GM12878 (cell line): ENCODE data around the gene PHKG2. TPM values are rescaled to one million over a fixed set of nuclear protein-coding genes. Genes with fewer than 3 reads are reported as not detected.

ENCODE experiments used
- ATF7 ChIP-seq: fragments of 450-650 bp; IDR thresholded peaks from 2 replicates; pipeline ENCODE4 v1.6.1; 2016; ENCODE audit warnings: low read depth, mild to moderate bottlenecking
- CBX3 ChIP-seq: fragments of 200-600 bp; sonication (generic); IDR thresholded peaks from 2 replicates; pipeline ENCODE4 v1.6.1; 2016; ENCODE audit warnings: low read depth, borderline replicate concordance
- CHD1 ChIP-seq: IDR thresholded peaks from 2 replicates; pipeline ENCODE4 v1.6.1; 2012; ENCODE audit warnings: low read depth, low read length, improper control_type of control experiment
- E4F1 ChIP-seq: fragments of 450-650 bp; IDR thresholded peaks from 2 replicates; pipeline ENCODE4 v1.6.1; 2018; ENCODE audit warnings: borderline replicate concordance, mild to moderate bottlenecking; ENCODE audit not compliant: partially characterized antibody
- HDAC6 ChIP-seq: fragments of 200-600 bp; sonication (generic); IDR thresholded peaks from one replicate; pipeline ENCODE4 v1.8.0; 2017; ENCODE audit warnings: antibody characterized with exemption; ENCODE audit not compliant: unreplicated experiment
- NRF1 ChIP-seq: conservative IDR thresholded peaks from 2 replicates; pipeline ENCODE4 v1.6.1; 2011; ENCODE audit warnings: mild to moderate bottlenecking, low read depth, low read length, improper control_type of control experiment
- POLR2AphosphoS5 ChIP-seq: IDR thresholded peaks from 2 replicates; pipeline ENCODE4 v1.6.1; 2011; ENCODE audit warnings: mild to moderate bottlenecking, low read length, inconsistent platforms
- POU2F2 ChIP-seq: IDR thresholded peaks from 3 replicates; pipeline ENCODE4 v1.6.1; 2011; ENCODE audit warnings: low read depth, mild to moderate bottlenecking, low read length, borderline replicate concordance
- PRDM15 ChIP-seq: fragments of 450-650 bp; formaldehyde crosslinking; IDR thresholded peaks from 2 replicates; pipeline ENCODE4 v1.4.0; 2020; ENCODE audit warnings: mild to moderate bottlenecking, moderate library complexity
- RB1 ChIP-seq: fragments of 450-650 bp; formaldehyde crosslinking; IDR thresholded peaks from 2 replicates; pipeline ENCODE4 v1.6.1; 2017; ENCODE audit warnings: mild to moderate bottlenecking, borderline replicate concordance
- YY1 ChIP-seq: IDR thresholded peaks from 2 replicates; pipeline ENCODE4 v1.6.1; 2011; ENCODE audit warnings: low read depth, mild to moderate bottlenecking, low read length
- ZNF592 ChIP-seq: fragments of 450-650 bp; IDR thresholded peaks from 2 replicates; pipeline ENCODE4 v1.6.1; 2017; ENCODE audit warnings: mild to moderate bottlenecking, moderate library complexity
- ZSCAN29 ChIP-seq: fragments of 450-650 bp; IDR thresholded peaks from 2 replicates; pipeline ENCODE4 v1.6.1; 2017; ENCODE audit warnings: mild to moderate bottlenecking, moderate library complexity
- polyA plus RNA-seq, 11 experiments: library from polyadenylated mRNA; depleted of rRNA in 4 of 11; unstranded in 6 of 11; stranded (reverse) in 5 of 11; fragments of >200 nt; fragmentation: Nextera tagmentation in 4 of 11; fragmentation: Illumina TruSeq in 1 of 11; extraction: Ambion mirVana in 4 of 11; extraction: Trizol in 1 of 11; gene quantifications; 1 replicate in 1 of 11; 2 replicates in 10 of 11; pipeline versions ENCODE4 v1.2.1 to v1.2.3, GENCODE V29; 2011 to 2016; ENCODE audit warnings: inconsistent platforms in 2 of 11, missing spikeins in 2 of 11, low read depth in 1 of 11
- total RNA-seq, 4 experiments: library from RNA; depleted of rRNA in 3 of 4; stranded (reverse); fragments of >200 nt in 3 of 4; fragmentation: Illumina TruSeq in 1 of 4; extraction: Trizol in 1 of 4; gene quantifications; 2 replicates each; pipeline versions ENCODE4 v1.2.1 to v1.2.3, GENCODE V29; 2013 to 2021

The PHKG2 gene
- total and polyA plus RNA-seq, 10 of the 15 experiments (the other 5 are each of a cell fraction or from before 2014, with no cell fraction given) = 5.2 to 50.1 (median 37.2) TPM

GRCh38 chr16:30761928-30762902, 14.0 kb downstream of the PHKG2 start, which contains the start of the genes CFAP119 and RNF40 (continued):
- TF ChIP-seq ZNF592 = no peak
- 0 out of 3 replicates have a peak, but pooled peaks have one; percentile 47 for TF ChIP-seq POU2F2
- TF ChIP-seq CHD1 = no peak
- TF ChIP-seq NRF1 = peak; percentile 69
- peak; percentile 99 for TF ChIP-seq YY1
- TF ChIP-seq PRDM15 (CRISPR knock-in tag) = no peak
- TF ChIP-seq RB1 = no peak
- TF ChIP-seq ATF7 = no peak; the same call in 1 of the 2 replicates
- TF ChIP-seq CBX3 = no peak
- peak; percentile 15 for TF ChIP-seq E4F1
- TF ChIP-seq HDAC6 = peak; percentile 18
- TF ChIP-seq POLR2AphosphoS5 = peak; percentile 79; the same call in 1 of the 2 replicates
- no peak for TF ChIP-seq ZSCAN29
